Activated T-cell treated with anti-CD3 and anti-CD28 coated beads for 24 hours (primary cell): Measurements from ENCODE around the gene PATJ.
"Not testable (repeated sequence)": the region's sequence is repeated elsewhere in the genome, so short reads cannot be mapped to it uniquely, and the experiment has no call there.

Experiments
- DNase-seq: peaks from one replicate; pipeline ENCODE4 v3.0.0-alpha.2; 2020; ENCODE audit warnings: low read depth

The PATJ gene

GRCh38 chr1:61741711-61742619 lies at the start of gene PATJ:
TSS of gene PATJ (plus strand) at chr1:61742480. CDS start at chr1:61762893, 20,413 bp downstream.
- peak; percentile 38 for DNase-seq

GRCh38 chr1:61699911-61700851 lies 42.1 kb upstream of the PATJ start:
- no peak for DNase-seq

GRCh38 chr1:61708953-61709907 lies 33.0 kb upstream of the PATJ start:
- no peak for DNase-seq

- no peak for DNase-seq
These were observed 32.4 kb upstream of the PATJ start for GRCh38 chr1:61709908-61710289.

- not testable (repeated sequence) for DNase-seq
These were observed 31.0 kb upstream of the PATJ start for GRCh38 chr1:61711257-61711656.

GRCh38 chr1:61711969-61712368 lies 30.3 kb upstream of the PATJ start:
- DNase-seq, result no peak

GRCh38 chr1:61718996-61719663 lies 23.1 kb upstream of the PATJ start:
- DNase-seq, result not testable (repeated sequence)

- no peak for DNase-seq
These were observed 17.8 kb upstream of the PATJ start for GRCh38 chr1:61724506-61724812.

- DNase-seq, result peak; percentile 83
These were observed 17.2 kb upstream of the PATJ start, which contains the start of gene TM2D1 for GRCh38 chr1:61724813-61725694. TSS of gene TM2D1 (minus strand) at chr1:61725141. CDS start at chr1:61725120, 21 bp downstream.

- DNase-seq, result no peak
These were observed 14.7 kb upstream of the PATJ start for GRCh38 chr1:61727544-61727943.

GRCh38 chr1:61730679-61731078 lies 11.6 kb upstream of the PATJ start:
- not testable (repeated sequence) for DNase-seq

- no peak for DNase-seq
These were observed 9.6 kb upstream of the PATJ start for GRCh38 chr1:61732726-61733125.

- no peak for DNase-seq
These were observed 1.3 kb upstream of the PATJ start for GRCh38 chr1:61740751-61741700.

GRCh38 chr1:61742620-61743430 lies 545 bp downstream of the PATJ start:
- DNase-seq, result no peak

GRCh38 chr1:61743431-61743705 lies 1.1 kb downstream of the PATJ start:
- DNase-seq, result no peak

GRCh38 chr1:61743716-61744580 lies 1.7 kb downstream of the PATJ start:
- DNase-seq, result no peak

- DNase-seq, result no peak
These were observed 4.5 kb downstream of the PATJ start for GRCh38 chr1:61746813-61747212.
